Mononuclear cell (primary cell): Measurements from ENCODE around the gene MEGF11. TPM values are rescaled to one million over a fixed set of nuclear protein-coding genes. Genes with fewer than 3 reads are reported as not detected.

Experiments used
- H3K27me3 ChIP-seq: 2 replicates; pipeline ENCODE4 v1.6.0; 2011; ENCODE audit warnings: low read length, control low read depth; ENCODE audit not compliant: insufficient read depth
- H3K4me1 ChIP-seq: 2 replicates; pipeline ENCODE4 v1.5.1; 2011; ENCODE audit warnings: mild to moderate bottlenecking, low read length, control low read depth; ENCODE audit not compliant: insufficient read depth
- H3K4me3 ChIP-seq: 2 replicates; pipeline ENCODE4 v1.5.1; 2011; ENCODE audit warnings: mild to moderate bottlenecking, low read length, moderate library complexity
- H3K9me3 ChIP-seq: 2 replicates; pipeline ENCODE4 v1.5.1; 2011; ENCODE audit warnings: low read depth, mild to moderate bottlenecking, control low read depth, low read length
- total RNA-seq: library from RNA; depleted of rRNA; stranded (reverse); fragments of >200 nt; gene quantifications from one replicate; pipeline ENCODE4 v1.2.3, GENCODE V29; 2012

Gene MEGF11
- total RNA-seq, result not detected

DNA sequence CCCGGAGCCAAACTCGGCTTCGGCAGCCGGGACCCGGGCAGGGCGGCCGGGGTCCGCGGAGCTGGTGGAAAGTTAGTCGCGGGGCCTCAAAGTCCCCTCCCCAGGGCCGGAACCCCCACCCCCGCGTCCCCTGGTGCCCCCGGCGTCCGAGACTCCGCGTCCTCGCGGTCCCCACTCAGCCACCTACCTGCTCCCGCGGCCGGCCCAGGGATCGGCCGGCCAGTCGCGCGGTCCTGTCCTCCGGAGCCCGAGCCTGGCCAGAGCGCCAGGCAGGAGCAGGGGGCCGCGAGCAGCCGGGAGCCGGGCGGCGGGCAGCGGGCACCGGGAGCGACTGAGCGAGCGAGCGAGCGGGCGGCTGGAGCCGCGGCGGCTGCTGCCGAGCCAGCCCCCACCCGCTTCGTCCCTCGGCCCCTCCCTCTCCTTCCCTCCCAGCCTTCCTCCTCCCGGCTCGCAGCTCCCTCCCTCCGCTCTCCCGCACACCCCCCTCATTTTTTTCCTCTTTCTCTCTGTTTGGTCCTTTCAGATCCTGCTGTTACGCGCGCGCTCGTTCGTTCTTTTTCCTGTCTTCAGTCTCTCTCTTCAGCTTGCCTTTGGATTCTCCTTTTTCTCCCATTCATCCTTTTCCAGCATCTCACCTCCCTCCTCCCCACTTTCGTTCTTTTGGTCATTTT lies at the start of gene MEGF11:
Gene MEGF11 (minus strand): TSS at position 333 of the 671 bp plus-strand sequence. CDS start 125,347 bp downstream, outside the sequence.
- no peaks in the 10 kb centered on the region for H3K9me3 ChIP-seq
- H3K4me3 ChIP-seq, result peak within 1 kb of the TSS; percentile 28
- peaks cover 81% of the 10 kb centered on the region for H3K27me3 ChIP-seq
- peaks cover 26% of the 10 kb centered on the region for H3K4me1 ChIP-seq

DNA sequence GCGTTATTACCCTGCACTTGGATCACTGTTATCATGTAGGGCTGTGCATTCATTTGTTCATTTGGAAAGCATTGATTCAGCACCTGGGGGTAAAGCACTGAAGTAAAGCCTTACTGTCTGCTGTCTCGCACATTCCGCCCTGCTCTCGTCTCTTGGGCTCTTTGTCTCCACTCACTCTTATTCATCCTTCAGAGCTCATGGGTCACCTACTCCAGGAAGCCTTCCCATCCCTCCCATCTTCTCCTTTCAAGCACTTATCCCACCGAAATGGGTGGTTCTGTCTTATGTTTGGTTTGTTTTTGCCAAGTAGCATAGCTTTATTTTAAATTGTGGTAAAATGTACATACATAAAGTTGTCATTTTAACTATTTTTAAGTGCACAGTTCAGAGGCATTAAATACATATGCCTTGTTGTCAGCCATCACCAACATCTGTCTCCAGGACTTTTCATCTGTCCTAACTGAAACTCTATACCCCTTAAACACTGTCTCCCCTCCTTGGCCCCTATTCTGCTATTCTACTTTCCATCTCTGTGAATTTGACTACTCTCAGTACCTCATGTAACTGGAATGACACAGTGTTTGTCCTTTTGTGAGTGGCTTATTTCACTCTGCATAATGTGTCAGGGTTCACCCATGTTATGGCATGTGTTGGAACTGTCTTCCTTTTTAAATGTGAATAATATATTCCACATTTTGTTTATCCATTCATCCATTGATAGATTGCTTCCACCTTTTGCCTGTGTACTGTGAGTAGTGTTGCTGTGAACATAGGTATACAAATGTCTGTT lies 49.1 kb upstream of the MEGF11 start:
- H3K4me1 ChIP-seq, result no peaks in the 10 kb centered on the region
- no peaks in the 10 kb centered on the region for H3K9me3 ChIP-seq
- no peaks in the 10 kb centered on the region for H3K27me3 ChIP-seq
- no peak overlapping the region for H3K4me3 ChIP-seq

- Histone ChIP-seq H3K4me3 (no peak overlapping the region), H3K4me1 (peaks cover 11% of the 10 kb centered on the region), H3K27me3 (no peaks in the 10 kb centered on the region), H3K9me3 (no peaks in the 10 kb centered on the region)
These were observed 45.3 kb upstream of the MEGF11 start for GRCh38 chr15:66298803-66299251.

DNA sequence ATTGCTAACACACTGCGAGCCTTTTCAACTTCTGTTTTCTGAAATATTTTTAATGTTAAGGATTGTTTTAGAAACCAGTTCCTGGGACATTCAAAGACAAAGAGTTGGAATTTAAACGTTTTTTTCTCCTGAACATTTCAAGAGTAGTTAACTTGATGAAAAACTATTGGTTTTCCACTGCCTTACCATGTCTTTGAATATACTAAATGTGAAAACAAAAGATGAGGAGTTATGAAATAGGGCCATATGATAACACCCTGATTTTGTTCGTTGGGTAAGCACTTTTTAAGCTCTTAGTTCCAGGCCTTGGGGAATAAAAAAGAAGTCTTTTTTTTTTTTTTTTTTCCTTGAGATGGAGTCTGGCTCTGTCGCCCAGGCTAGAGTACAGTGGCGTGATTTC lies 42.6 kb upstream of the MEGF11 start:
- H3K9me3 ChIP-seq, result no peaks in the 10 kb centered on the region
- no peaks in the 10 kb centered on the region for H3K27me3 ChIP-seq
- H3K4me3 ChIP-seq, result no peak overlapping the region
- H3K4me1 ChIP-seq, result peaks cover 26% of the 10 kb centered on the region

DNA sequence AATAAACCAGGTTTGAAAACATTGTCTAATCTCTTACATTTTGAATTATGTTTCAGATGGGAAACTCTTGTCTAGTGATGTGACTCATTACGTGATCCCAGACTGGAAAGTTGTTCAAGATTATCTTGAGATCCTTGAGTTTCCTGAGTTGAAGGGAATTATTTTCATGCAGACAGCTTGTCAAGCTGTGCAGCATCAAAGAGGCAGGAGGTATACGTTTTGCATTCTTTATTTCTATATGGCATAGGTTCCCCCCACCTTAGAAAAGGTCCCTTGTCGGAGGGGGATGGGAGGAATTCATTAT lies 41.3 kb upstream of the MEGF11 start:
- Histone ChIP-seq H3K27me3 (no peaks in the 10 kb centered on the region), H3K9me3 (no peaks in the 10 kb centered on the region), H3K4me3 (no peak overlapping the region), H3K4me1 (peaks cover 31% of the 10 kb centered on the region)

DNA sequence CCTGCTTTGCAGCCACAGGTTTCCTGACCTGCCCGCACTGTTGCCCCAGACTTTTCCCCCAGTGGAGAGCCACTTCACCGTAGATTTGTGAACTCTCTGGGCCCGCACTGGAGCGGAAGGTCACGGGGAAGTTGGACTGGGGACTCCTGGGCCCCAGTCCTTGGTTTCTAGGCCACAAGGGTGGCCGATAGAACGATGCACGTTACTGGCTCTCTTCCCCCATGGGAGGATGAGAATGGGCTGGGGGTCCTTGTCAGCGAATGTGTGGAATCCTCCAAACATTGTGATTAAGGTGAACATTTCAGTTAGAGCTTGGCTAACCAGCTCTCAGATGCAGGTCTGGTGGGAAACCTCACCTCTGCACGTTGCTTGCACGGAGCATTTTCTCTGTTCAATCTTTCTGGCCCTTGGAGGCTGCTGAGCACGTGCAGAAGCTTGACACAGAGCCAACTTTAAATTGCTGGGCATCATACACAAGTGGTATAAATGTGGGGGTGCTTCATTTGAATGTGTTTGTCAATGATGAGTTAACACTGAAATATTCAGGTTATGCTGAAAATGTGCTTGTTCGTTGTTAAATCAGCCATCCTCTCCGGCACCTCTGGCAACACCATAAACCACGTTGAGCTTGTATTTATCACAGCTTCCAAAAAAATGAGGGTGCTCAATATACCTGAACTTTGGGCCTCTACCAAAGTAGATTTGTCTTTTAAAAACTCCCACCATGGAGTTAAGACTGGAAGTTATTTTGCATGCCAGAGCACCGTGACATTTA lies 40.8 kb upstream of the MEGF11 start:
- peaks cover 31% of the 10 kb centered on the region for H3K4me1 ChIP-seq
- H3K9me3 ChIP-seq, result no peaks in the 10 kb centered on the region
- H3K4me3 ChIP-seq, result peak overlapping the region; percentile 54
- no peaks in the 10 kb centered on the region for H3K27me3 ChIP-seq

DNA sequence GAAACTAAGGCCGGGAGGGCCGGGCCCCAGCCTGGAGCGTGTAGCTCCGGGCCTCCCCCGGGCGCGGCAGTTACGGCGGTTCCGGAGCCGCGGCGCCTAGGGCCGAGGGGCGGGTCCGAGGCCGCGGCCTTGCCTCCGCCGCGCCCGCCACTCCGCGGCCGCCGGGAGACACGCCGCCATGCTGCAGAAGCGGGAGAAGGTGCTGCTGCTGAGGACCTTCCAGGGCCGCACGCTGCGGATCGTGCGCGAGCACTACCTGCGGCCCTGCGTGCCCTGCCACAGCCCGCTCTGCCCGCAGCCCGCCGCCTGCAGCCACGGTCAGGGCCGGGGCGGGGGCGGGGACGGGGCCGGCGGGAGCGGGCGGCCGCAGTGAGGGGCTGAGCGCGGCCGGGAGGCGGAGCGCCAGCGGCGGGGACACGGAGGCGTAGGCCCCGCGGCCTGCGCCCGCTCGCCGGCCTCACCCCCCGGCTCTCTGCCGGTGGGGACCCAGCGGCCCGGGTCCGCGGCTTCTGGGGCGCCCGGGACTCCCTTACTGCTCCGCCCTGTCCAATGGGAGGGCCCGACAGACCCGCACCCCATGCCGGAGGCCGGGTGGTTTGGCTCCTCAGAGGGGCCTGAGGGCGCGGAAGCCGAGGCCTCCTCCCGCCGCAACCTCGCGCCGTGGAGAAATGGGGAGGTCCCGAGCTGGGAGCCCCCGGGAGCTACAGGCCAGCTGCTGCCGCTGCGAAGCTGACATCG lies 40.0 kb upstream of the MEGF11 start, which contains the start of gene DIS3L:
Gene DIS3L (plus strand): TSS at position 150 of the 738 bp plus-strand sequence. CDS start 29 bp downstream, at position 179.
- no peaks in the 10 kb centered on the region for H3K9me3 ChIP-seq
- peaks cover 31% of the 10 kb centered on the region for H3K4me1 ChIP-seq
- peak within 1 kb of the TSS; percentile 54 for H3K4me3 ChIP-seq
- H3K27me3 ChIP-seq, result no peaks in the 10 kb centered on the region

- H3K27me3 ChIP-seq, result no peaks in the 10 kb centered on the region
- H3K4me3 ChIP-seq, result peak overlapping the region; percentile 54
- peaks cover 31% of the 10 kb centered on the region for H3K4me1 ChIP-seq
- no peaks in the 10 kb centered on the region for H3K9me3 ChIP-seq
These were observed 39.2 kb upstream of the MEGF11 start for GRCh38 chr15:66292571-66293418.

DNA sequence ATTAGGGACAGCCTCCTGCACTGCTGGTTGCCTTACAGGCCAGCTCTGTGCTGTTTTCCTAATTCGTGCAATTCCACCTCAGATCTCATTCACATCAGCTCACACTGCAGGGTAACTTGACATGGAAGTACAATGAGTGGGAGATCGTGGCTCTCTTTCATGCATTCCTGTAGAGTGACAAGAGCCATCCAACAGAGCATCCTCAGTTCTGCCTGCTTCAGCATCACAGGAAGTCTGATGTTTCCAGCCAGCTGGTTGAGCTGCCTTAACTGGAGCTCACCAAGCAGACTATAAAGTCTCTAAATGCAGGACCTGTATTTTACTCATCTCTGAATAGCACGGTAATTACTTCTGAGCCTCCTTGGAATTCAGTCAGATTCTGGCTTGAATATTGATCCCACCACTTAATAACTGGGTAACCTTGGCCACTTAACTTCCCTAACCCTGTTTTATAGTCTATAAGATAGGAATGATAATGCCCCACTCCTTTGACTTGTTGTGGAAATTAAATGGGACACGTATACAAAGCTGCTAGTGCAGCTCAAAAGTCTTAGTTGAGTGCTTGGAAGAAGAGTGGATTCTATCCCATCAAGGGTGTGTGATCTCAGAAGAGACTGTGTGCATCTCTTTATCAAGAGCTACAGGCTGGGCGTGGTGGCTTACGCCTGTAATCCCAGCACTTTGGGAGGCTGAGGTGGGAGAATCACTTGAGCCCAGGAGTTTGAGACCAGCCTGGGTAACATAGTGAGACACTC lies 38.4 kb upstream of the MEGF11 start:
- no peak overlapping the region for H3K4me3 ChIP-seq
- H3K4me1 ChIP-seq, result peaks cover 31% of the 10 kb centered on the region
- H3K9me3 ChIP-seq, result no peaks in the 10 kb centered on the region
- no peaks in the 10 kb centered on the region for H3K27me3 ChIP-seq

DNA sequence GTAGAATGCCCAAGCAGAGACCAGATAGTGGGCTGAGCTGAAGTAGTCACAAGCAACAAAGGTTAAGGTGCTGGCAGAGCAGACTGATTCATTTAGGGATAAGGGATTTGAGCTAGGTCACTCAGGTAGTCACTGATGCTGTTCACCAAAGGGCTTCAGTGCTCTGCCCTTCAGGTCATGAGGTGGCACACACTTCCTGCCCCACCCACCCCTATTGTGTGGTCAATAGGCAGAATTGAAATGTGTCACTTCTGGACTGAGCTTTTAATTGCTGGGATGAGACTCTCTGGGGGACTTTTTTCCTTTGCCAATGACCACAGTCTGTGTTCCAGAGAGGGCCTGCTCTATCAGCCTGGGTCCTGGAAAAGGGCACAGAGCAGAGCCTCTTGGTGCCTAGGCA lies 37.0 kb upstream of the MEGF11 start:
- Histone ChIP-seq H3K27me3 (no peaks in the 10 kb centered on the region), H3K4me3 (no peak overlapping the region), H3K9me3 (no peaks in the 10 kb centered on the region), H3K4me1 (peaks cover 31% of the 10 kb centered on the region)

DNA sequence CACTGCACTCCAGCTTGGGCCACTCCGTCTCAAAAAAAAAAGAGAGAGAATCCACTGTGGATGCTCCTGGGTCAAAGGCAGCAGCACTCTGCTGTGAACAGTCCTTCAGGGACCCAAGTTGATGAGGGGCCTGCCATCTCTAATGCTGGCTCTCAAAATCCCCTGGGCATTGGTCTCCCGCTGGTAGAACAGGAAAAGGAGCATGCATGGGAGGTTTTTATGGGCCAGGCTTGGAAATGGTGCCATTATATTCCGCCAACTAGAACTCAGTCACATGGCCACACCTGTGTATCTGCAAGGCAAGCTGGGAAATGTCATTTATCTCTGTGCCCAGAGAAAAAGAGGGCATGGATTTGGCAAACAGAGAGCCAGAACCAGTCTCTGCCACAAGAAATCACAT lies 36.5 kb upstream of the MEGF11 start:
- Histone ChIP-seq H3K4me1 (peaks cover 29% of the 10 kb centered on the region), H3K9me3 (no peaks in the 10 kb centered on the region), H3K4me3 (no peak overlapping the region), H3K27me3 (no peaks in the 10 kb centered on the region)

DNA sequence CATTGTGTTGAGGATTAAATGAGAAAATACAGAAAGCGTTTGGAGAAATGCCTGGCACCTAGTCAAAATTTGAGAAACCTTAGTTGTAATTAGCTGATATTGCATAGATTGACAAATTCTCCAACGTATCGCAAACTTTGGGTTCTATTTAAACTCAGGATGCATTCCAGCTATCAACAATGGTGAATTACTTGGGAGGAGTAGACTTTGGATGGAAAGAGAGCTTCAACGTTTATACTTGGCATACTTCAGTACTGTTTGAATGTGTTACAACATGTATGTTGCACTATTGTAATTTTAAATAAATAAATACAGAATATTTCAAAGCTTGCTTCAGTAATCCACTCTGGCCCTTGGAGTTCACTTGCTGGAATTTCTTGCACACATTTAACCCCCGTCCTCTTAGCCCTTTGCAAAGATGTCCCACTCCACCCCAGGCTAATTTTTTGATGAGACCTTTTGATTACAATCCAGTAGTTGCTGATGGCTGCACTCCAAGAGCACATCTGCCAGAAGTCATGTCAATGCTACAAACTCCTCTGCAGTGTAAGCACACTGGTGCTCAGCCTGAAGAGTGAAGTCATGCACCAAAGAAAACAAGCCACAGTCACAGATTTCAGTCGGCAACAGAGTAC lies 35.1 kb upstream of the MEGF11 start:
- Histone ChIP-seq H3K4me3 (no peak overlapping the region), H3K27me3 (no peaks in the 10 kb centered on the region), H3K9me3 (no peaks in the 10 kb centered on the region)

DNA sequence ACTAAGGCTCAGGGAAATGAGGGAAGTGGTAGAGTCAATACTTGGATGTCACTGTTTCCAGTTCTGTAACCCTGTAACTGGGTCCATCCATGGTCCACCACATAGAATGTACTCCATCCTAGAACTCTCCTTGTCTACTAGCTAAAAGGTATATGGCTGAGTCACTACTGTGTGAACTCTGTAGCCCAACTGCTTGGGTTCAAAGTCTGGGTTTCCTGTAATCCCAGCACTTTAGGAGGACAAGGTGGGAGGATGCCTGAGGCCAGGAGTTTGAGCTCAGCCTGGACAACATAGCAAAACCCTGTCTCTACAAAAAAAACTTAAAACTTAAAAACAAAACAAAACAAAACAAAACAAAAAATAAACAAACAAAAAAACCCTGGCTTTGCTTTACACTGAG lies 34.5 kb upstream of the MEGF11 start:
- Histone ChIP-seq H3K4me3 (no peak overlapping the region), H3K4me1 (peaks cover 18% of the 10 kb centered on the region), H3K27me3 (no peaks in the 10 kb centered on the region), H3K9me3 (no peaks in the 10 kb centered on the region)

More for the DNA sequence above, 35.1 kb upstream of the MEGF11 start:
- H3K4me1 ChIP-seq, result peaks cover 19% of the 10 kb centered on the region
